ENCODE results near the gene AHNAK2. TPM values are rescaled to one million over a fixed set of nuclear protein-coding genes. Genes with fewer than 3 reads are reported as not detected.

Gene AHNAK2
- total and polyA plus RNA-seq, 9 of the 15 experiments (the other 6 are each of a cell fraction or from before 2014, with no cell fraction given) = 0.04 to 0.09 (median 0.04) TPM; not detected in 6

- TF ChIP-seq, protein P1, sequence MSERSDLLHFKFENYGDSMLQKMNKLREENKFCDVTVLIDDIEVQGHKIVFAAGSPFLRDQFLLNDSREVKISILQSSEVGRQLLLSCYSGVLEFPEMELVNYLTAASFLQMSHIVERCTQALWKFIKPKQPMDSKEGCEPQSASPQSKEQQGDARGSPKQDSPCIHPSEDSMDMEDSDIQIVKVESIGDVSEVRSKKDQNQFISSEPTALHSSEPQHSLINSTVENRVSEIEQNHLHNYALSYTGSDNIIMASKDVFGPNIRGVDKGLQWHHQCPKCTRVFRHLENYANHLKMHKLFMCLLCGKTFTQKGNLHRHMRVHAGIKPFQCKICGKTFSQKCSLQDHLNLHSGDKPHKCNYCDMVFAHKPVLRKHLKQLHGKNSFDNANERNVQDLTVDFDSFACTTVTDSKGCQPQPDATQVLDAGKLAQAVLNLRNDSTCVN (CRISPR knock-in tag; IDR thresholded peaks at IDR 0.05) = no peak
- TF ChIP-seq THAP7 (CRISPR knock-in tag; IDR thresholded peaks at IDR 0.05) (no peak), PHF21A (IDR thresholded peaks at IDR 0.05; ENCODE audit: borderline replicate concordance, low read depth) (no peak)
- TF ChIP-seq, protein P2, sequence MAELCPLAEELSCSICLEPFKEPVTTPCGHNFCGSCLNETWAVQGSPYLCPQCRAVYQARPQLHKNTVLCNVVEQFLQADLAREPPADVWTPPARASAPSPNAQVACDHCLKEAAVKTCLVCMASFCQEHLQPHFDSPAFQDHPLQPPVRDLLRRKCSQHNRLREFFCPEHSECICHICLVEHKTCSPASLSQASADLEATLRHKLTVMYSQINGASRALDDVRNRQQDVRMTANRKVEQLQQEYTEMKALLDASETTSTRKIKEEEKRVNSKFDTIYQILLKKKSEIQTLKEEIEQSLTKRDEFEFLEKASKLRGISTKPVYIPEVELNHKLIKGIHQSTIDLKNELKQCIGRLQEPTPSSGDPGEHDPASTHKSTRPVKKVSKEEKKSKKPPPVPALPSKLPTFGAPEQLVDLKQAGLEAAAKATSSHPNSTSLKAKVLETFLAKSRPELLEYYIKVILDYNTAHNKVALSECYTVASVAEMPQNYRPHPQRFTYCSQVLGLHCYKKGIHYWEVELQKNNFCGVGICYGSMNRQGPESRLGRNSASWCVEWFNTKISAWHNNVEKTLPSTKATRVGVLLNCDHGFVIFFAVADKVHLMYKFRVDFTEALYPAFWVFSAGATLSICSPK (IDR thresholded peaks at IDR 0.05; ENCODE audit: borderline replicate concordance) = no peak
- TF ChIP-seq, protein P3, sequence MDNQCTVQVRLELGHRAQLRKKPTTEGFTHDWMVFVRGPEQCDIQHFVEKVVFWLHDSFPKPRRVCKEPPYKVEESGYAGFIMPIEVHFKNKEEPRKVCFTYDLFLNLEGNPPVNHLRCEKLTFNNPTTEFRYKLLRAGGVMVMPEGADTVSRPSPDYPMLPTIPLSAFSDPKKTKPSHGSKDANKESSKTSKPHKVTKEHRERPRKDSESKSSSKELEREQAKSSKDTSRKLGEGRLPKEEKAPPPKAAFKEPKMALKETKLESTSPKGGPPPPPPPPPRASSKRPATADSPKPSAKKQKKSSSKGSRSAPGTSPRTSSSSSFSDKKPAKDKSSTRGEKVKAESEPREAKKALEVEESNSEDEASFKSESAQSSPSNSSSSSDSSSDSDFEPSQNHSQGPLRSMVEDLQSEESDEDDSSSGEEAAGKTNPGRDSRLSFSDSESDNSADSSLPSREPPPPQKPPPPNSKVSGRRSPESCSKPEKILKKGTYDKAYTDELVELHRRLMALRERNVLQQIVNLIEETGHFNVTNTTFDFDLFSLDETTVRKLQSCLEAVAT (IDR thresholded peaks at IDR 0.05) = no peak
Measured at GRCh38 chr14:104964546-104964945, 13.6 kb downstream of the AHNAK2 start (continued).

Data from K562 (cell line).